Activated CD4-positive, CD25-positive, alpha-beta regulatory T cell treated with anti-CD3 and anti-CD28 coated beads, Interleukin-2, amount 50 U/mL, for 72 hours (primary cell): ENCODE data around the gene ITPK1.
A peak's percentile ranks its signal among the peaks of the same experiment; 100 is the strongest.
"Not testable (repeated sequence)": the region's sequence is repeated elsewhere in the genome, so short reads cannot be mapped to it uniquely, and the experiment has no call there.

Experiments
- DNase-seq: peaks from one replicate; pipeline ENCODE4 v3.0.0; 2021

The ITPK1 gene

DNA sequence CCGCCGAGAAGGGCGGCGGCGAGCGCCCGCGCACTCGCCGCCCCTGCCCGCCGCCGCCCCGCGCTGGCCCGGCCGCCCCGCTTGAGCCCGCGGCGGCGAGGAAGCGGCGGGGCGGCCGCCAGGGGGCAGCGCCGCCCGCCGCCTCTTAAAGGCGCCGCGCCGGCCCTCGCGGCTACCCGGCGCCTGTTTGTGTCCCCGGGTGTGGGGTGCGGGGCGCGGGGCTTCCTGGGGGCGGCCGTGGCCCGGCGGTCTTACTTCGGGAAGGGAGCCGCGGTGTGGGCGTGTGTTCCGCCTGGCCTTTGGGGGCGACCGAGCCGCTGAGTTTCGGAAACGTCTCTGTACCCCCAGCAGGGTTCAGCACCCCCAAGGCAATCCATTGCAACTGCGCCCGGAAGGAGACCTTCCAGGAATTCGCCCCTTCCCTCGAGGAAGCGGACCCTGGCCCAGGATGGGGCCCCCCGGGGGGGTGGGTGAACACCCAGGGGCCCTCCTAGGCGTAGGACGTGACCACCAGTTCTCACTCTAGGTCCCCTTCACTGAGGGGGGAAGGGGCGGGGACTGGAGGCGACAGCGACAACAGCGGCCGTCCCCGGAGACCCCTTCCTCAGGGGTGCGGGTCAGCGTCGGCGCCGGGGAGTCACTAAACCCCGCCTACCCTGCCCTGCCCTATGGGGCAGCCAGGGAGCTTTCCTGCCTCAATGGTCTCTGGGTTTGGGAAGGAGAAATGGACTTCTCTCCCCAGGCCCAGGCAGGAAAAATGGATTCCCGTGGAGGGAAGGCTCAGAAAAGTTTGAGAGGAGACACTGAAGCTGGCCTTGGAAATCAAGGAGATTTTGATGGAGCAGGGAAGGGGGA, at the start of gene ITPK1:
ITPK1 (minus strand) TSS at position 105 of the 855 bp plus-strand sequence. CDS start 762 bp downstream, outside the sequence.
- DNase-seq, result peak; percentile 70

DNA sequence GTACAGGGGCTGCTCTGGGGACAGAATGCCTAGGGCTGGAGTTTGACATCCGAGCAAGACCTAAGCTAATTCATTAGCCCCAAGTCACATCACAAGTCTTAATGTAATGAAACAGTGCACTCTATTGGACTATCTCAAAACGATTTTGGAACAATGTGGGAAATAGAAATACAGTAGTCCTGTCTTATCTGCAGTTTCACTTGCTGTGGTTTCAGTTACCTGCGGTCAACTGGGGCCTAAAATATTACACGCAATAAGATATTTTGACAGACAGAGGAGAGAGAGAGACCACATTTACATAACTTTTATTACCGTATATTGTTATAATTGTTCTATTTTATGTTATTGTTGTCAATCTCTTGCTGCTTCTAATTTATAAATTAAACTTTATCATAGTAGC, 47.8 kb upstream of the ITPK1 start:
- no peak for DNase-seq

DNA sequence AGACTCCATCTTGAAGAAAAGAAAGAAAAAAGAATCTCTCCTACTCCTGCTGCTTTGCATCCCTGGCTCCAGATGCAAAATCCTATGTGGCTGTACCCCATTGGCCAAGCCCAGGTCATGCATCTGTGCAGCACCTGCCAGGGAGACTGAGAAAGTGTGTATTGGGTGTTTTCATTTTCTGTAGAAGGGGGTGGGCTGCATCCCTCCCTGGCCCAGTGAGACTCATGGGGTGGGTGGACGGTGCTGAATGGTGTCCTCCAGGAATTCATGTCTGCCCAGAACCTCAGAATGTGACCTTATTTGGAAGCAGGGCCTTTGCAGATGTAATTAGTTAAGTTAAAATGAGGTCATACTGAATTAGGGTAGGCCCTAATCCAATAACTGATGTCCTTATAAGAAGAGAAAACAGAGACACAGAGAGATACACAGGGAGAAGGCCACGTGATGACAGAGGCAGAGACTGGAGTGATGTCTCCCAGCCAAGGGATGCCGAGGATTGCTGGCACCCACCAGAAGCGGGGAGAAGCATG, 45.8 kb upstream of the ITPK1 start:
- DNase-seq, result no peak

DNA sequence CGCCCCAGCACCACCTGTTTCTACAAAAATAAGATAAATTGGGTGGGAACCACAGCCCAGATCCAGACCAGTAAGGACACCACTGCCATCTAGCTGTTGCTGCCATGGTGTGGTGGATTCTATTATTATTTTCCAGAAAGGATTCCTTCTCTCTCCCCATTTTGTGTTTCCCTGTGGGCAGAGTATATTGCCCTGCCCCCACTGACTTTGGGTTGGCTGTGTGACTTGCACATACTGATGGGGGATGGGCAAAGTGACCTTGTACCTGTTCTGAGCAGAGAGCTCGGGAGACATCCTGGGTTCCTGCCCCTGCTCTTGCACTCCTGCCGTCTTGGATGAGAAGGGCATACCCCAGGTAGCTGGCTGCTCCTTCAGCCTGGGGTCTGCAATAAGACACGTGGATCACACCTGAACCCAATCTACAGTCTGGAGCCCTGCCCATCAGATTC, 44.7 kb upstream of the ITPK1 start:
- no peak for DNase-seq

DNA sequence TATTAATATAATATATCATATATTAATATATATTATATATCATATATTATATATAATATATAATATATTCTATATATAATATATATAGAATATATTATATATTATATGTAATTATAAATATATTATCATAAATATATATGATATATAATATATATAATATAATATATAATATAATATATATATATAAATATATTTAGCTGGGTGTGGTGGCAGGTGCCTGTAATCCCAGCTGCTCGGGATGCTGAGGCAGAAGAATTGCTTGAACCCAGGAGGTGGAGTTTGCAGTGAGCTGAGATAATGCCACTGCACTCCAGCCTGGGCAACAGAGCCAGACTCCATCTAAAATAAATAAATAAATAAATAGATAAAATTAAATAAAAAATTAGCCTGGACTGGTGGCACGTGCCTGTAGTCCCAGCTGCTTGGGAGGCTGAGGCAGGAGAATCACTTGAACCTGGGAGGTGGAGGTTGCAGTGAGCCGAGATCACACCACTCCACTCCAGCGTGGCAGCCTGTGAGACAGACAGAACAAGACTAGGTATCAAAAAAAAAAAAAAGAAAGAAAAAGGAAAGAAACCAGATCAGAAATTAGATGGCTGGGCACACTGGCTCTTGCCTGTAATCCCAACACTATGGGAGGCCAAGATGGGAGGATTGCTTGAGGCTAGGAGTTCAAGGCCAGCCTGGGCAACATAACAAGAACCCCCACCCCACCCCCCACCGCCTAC, 44.1 kb upstream of the ITPK1 start:
- DNase-seq, result not testable (repeated sequence)

DNA sequence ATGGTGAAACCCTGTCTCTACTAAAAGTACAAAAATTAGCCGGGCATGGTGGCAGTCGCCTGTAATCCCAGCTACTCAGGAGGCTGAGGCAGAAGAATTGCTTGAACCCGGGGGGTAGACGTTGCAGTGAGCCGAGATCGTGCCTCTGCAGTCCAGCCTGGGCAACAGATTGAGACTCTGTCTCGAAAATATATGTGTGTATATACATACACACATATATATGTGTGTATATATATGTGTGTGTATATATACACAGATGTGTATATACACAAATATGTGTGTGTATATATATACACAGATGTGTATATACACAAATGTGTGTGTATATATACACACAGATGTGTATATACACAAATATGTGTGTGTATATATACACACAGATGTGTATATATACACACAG, 42.6 kb upstream of the ITPK1 start:
- not testable (repeated sequence) for DNase-seq

DNA sequence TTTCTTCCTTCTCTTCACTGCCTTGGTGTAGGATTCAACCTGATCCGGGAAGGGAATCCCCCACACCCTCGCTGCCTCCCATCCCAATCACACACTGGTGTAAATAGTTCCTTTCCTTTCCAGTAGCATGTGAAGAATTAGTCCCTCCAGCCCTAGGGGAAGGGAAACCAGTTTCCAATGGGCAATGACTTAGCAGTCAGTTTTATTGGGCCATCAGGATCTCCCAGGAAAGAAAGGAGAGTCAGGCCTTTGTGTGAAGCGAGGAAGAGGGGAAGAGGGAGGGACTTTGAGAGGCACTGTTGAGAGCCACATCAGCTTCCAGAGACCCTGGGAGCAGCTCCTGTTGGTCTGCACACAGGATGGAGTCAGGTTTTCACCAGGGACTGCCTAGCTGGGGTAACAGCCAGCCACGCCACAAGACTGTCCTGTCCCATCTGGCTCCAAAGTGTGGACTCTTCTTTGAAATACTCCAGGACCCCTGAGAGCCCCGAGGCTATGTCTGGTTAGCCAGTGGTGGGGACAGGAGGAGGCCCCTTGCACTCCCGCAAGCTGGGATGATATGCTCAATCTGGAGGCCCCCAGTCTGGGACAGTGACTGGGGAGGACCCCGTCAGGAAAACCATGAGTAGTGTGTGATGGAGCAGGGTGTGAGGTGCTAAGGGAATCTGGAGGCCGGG, 41.1 kb upstream of the ITPK1 start:
- DNase-seq, result no peak

DNA sequence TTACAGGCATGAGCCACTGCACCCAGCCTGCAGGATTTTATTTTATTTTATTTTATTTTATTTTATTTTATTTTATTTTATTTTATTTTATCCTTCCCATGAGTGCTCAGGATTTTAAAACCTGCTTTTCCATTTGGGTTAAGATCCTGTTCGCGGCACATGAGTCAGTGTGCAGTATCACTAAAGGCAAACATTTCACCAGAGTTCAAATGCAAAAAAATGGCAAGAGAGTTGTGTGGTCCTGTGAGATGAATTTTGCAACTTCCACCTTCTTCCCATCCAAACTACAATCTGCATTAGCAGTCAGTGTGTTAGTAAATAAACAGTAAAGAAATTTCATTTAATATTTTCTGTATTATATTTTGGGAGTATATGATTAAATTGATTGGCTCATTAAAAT, 39.9 kb upstream of the ITPK1 start:
- DNase-seq, result no peak

DNA sequence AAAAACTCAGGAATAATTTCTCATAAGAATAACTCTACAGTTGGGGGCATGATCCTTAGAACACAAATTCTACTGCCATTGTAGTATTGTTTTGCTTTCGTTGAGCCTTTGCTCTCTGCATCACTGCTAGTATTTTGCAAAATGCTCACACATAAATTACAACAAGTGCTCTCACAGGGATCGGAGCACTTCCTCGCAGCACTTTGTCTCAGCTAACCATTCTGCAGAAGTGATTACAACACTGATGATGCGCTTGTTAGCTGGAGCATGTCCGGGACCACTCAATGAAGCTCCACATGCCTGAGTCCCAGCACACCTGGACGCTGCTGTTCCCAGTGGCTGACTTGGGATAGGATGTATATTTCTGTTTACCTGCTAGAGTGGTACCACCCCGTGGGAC, 37.4 kb upstream of the ITPK1 start:
- no peak for DNase-seq

DNA sequence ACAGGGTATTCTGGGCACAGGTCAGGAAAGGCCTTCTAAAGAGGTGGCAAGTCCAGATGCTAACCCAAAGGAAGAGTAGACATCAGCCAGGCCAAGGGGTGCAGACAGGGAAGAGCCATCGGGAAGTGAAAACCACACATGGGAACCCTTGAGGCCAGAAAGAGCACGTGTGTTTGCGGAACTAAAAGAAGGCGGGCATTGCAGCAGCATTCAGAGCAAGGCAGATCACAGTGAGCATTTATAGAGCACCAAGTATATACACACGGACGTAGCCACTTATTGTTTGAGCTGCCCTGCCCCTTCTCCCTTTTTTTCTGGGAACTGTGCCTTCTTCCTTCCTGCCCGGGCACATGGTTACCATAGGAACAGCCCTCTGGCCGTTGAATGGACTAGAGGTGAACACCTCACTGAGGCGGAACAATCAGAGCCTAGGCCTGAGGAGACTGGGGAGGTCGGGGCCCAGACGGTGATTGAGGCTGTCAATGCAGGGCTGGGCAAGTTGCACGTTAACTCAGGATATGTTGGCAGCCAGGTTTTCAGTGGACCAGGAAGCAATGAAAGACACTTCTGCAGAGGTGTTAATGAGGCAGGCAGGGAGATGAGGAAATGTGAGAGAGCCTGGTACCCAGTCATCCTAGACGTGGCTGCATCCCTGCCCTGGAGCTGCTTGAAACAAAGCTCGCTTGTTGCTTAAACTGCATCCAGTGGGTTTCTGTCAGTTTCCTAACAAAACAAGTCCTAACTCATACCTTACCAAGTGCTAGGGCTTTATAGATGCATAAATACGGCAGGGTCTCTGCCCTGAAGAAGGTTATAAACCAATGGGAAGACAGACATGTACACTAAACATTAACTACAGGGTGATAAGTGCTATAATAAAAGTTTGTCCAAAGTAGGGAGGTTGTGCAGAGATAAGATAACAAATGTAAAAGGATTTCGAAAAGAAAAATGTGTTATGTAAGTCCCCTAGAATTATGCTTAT, 34.8 kb upstream of the ITPK1 start:
- DNase-seq, result no peak

DNA sequence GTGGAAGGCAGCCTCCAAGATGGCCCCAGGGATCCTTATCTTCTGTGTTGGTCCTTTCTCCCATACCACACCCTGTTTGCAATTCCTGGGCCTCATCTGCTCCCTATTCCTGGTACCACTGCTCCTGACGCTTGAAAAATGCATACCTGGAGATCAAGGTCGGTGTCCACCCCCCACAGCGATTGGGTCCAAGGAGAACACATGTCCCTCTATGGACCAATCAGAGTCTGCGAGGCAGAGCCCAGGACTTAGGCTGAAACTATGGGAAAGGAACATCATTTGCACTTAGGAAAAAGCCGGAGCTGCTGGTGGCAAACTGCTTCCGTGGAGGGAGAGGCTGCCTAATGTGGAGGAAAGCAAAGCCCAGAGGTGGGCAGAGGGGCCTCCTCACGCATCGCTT, 33.3 kb upstream of the ITPK1 start:
- no peak for DNase-seq

DNA sequence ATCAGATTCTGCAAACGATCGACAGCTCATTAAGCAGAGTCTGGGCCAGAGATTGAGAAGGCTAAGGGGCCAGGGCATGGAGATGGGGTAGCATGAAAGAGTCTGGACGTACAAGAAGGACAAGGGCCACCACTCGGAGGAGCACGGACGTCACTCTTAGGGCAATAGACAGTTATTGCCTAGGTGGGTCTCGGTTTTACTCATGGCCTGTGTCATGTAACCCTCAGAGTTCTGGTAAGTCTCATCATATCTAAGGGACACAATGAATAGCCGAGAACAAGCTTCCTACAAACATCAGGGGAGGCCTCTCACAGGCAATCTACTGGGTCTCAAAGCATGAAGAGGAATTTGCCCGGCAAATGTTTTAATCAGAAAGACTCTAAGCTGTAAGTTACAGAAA, 30.4 kb upstream of the ITPK1 start:
- DNase-seq, result no peak

DNA sequence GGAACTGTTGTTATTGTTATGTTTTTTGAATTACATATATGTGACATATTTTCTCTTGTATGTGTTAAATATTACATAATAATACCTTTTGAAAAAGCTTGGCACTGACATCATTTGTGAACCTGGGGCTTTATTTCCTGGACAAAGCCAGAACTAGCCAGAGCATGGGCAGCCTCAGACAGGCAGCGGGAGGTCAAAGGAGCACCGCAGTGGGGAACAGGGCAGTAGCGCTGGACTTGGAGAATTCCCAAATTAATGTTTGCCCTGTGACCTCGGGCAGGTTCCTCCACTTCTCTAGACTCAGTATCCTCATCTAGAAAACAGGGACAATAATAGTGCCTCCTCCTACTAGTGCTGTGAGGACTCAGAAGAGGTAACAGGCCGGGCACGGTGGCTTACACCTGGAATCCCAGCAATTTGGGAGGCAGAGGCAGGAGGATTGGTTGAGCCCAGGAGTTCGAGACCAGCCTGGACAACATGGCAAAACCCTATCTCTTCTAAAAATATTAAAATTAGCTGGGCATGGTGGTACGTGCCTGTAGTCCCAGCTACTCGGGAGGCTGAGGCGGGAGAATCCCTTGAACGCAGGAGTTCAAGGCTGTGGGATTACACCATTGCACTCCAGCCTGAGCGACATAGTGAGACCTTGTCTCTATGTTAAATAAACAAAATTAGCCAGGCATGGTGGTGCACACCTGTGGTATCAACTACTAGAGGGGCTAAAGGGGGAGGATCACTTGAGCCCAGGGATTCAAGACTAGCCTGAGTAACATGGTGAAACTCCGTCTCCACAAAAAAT, 27.3 kb upstream of the ITPK1 start:
- no peak for DNase-seq

DNA sequence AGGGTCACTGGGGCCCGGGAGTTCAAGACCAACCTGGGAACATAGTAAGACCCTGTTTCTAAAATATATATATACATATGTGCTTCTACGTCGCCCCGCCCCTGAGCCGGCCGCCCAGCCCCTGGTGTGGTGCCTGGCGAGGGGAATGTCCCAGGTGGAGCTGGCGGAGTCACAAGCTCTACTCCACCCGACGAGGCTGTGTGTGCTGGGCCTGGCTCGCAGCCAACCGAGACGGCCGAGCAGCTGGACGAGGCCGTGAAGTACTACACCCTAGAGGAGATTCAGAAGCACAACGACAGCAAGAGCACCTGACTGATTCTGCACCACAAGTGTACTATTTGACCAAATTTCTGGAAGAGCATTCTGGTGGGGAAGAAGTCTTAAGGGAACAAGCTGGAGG, 22.1 kb upstream of the ITPK1 start:
- DNase-seq, result no peak

DNA sequence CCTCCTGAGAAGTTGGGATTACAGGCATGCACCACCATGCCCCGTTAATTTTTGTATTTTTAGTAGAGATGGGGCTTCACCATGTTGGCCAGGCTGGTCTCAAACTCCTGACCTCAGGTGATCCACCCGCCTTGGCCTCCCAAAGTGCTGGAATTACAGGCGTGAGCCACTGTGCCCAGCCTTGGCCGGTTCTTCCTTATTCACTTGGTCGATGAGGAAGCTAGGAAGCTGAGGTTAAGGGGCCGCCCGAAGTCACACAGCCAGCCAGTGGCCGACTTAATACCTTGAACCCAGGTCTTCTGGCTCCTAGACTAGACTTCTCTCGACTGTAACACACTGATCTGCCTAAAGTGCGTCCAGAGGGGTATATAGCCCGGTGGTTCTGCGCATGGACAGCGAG, 20.8 kb upstream of the ITPK1 start:
- not testable (repeated sequence) for DNase-seq

DNA sequence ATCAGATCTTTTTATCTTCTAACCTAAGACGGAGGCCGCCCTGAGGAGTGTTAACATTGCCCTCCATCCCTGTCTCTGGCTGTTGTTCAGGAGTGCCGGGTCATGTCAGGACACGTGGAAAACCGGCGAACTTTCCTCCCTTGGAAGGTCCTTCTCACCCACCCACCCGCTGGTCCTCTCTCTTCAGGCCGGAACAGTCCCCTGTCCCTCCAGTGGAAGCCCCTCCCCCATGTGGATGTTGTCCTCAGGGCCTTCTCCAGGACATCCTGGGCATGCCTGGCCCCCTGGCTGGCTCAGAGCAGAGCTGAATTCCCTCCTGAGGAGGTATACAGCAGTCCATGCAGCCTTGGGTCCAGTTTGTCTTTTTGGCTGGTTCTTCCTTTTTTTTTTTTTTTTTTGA, 20.3 kb upstream of the ITPK1 start:
- DNase-seq, result no peak

DNA sequence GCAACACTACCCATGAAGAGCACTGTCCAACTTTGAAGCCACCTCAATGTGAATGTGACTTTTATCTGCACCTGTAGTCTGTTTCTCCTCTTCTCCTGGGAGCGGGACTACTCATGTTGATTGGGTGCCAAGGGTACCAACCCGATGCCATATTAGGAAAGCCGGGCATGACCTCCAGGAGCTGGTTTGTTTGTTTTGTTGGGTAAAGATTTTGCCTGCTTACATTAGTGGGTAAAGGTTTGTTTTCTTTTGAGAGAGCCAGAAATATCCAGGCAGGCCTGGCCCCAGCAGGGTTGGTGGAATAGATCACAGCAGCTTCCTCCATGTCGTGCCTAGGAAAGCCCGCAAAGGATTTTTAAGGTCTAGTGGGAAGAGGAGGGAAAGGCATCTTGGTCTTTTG, 19.7 kb upstream of the ITPK1 start:
- DNase-seq, result no peak

DNA sequence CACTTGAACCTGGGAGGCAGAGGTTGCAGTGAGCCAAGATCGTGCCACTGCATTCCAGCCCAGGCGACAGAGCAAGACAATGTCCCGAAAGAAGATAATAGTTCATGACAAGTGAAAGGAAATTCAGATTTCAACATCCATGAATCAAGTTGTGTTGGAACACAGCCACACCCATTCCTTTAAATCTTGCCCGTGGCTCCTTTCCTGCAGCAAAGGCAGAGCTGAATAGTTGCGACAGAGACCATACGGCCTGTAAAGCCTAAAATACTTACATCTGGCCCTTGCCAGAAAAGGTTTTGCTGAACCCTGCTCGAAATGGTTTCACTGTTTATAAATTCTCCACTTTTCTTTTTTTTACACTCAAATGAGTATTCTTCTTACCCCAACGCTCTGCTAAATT, 17.7 kb upstream of the ITPK1 start:
- DNase-seq, result no peak

DNA sequence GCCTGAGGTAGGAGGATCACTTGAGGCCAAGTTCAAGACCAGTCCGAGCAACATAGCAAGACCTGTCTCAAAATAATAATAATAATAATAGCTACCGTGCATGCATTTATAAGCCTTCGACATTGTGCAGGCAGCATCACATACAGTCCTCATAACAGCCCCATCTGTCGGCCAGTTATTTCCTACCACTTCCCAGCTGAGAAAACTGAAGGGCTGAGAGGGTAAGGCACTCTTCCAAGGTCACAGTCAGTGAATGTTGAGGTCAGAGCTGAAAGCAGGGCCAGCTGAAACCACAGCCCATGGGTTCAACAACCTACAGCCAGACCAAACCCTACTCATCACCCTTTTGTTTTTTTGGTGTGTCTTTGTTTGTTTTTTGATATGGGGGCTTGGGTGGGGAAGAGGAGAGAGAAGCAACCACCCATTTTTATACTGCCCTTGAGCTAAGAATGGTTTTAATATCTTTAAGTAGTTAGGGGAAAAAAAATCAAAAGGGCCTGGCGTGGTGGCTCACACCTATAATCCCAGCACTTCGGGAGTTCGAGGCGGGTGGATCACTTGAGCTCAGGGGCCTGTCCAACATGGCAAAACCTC, 16.8 kb upstream of the ITPK1 start:
- DNase-seq, result no peak

DNA sequence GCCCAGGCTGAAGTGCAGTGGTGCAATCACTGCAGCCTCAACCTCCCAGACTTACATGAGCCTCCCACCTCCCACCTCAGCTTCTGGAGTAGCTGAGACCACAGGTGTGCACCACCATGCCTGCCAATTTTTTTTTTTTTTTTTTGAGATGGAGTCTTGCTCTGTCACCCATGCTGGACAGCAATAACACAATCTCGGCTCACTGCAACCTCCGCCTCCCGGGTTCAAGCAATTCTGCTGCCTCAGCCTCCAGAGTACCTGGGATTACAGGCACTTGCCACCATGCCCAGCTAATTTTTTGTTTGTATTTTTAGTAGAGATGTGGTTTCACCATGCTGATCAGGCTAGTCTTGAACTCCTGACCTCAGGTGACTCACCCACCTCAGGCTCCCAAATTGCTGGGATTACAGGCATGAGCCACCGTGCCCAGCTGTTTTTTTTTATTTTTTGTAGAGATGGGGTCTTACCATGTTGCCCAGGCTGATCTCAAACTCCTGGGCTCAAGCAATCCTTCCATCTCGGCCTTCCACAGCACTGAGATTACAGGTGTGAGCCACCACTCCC, 15.6 kb upstream of the ITPK1 start:
- not testable (repeated sequence) for DNase-seq
